HUES6 (cell line): ENCODE data around the gene COX4I2.
"Not testable (repeated sequence)": the region's sequence is repeated elsewhere in the genome, so short reads cannot be mapped to it uniquely, and the experiment has no call there.

Experiments
- H3K27ac ChIP-seq: 2 replicates; pipeline ENCODE4 v1.7.0; 2013; ENCODE audit warnings: low read depth, mild to moderate bottlenecking, low read length, inconsistent platforms
- H3K27me3 ChIP-seq: 2 replicates; pipeline ENCODE4 v1.6.1; 2013; ENCODE audit warnings: low read length; ENCODE audit not compliant: control insufficient read depth, insufficient read depth
- H3K36me3 ChIP-seq: 2 replicates; pipeline ENCODE4 v1.6.1; 2013; ENCODE audit warnings: low read length; ENCODE audit not compliant: control insufficient read depth, insufficient read depth
- H3K4me1 ChIP-seq: 2 replicates; pipeline ENCODE4 v1.6.1; 2013; ENCODE audit warnings: low read length; ENCODE audit not compliant: control insufficient read depth, insufficient read depth
- H3K4me3 ChIP-seq: 2 replicates; pipeline ENCODE4 v1.5.1; 2013; ENCODE audit warnings: low read depth, low read length
- H3K9ac ChIP-seq: one replicate; pipeline ENCODE4 v1.6.1; 2013; ENCODE audit warnings: mild to moderate bottlenecking, low read length
- H3K9me3 ChIP-seq: 2 replicates; pipeline ENCODE4 v1.6.1; 2013; ENCODE audit warnings: low read depth, low read length; ENCODE audit not compliant: control insufficient read depth, insufficient read depth

Gene COX4I2

DNA sequence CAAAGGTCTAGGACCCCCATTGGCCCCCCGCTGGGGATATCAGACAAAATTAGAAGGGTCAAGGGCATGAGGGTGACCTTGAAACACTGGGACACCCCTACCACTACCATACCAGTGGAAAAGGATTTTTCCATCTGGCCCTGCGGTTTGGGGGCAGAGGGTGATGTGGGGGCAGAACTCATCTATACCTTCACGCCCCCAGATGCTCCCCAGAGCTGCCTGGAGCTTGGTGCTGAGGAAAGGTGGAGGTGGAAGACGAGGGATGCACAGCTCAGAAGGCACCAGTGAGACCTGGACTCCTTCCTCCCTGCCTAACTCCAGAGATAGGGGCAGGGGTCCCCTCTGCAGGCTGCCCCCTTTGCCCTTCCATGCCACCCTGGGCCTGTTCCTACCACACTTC, 1.1 kb downstream of the COX4I2 start:
- no peak overlapping the region for H3K27ac ChIP-seq

DNA sequence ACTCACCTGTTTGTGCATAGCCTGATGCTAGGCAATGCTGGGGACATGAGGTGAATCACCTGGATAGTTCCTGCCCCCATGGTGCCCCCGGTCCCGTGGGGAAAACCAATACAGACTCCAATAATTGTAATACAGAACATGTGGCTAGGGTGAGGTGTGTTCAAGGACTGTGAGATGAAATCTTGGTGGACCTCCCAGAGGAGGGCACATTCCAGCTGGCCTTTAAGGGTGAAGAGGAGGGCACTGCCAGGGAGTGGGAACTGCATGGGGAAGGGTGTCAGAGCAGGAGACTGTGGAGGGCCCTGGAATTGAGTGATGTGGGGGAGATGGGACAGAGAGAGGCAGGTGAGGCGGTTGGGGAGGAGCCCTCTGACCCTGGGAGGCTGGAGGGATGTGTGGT, 2.5 kb downstream of the COX4I2 start:
- no peak overlapping the region for H3K4me3 ChIP-seq

More for the DNA sequence above, 1.1 kb downstream of the COX4I2 start:
- Histone ChIP-seq H3K9me3 (no peaks in the 10 kb centered on the region), H3K36me3 (no peaks in the 10 kb centered on the region), H3K27me3 (no peaks in the 10 kb centered on the region), H3K9ac (no peak overlapping the region), H3K4me3 (no peak overlapping the region), H3K4me1 (peaks cover 3% of the 10 kb centered on the region; the same call in 1 of the 2 replicates)

DNA sequence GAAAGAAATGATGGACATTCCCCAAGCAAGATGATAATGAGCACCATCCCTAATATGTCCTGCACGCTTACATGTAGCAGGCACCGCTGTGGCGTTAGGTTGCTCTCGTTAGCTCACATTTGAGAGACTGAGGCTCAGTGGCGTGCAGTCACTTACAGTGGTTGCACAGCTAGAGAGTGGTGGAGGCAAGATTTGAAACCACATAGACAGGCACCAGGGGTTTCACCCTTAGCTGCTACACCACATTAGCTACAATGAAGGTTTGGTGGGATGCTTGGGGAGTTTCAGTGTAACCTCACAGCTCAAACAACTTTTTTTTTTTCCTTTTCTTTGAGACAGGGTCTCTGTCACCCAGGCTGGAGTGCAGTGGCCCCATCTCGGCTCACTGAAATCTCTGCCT, 3.7 kb downstream of the COX4I2 start:
- H3K9ac ChIP-seq, result no peak overlapping the region
- no peak overlapping the region for H3K27ac ChIP-seq
- no peak overlapping the region for H3K4me3 ChIP-seq
- H3K27me3 ChIP-seq, result no peaks in the 10 kb centered on the region
- no peaks in the 10 kb centered on the region for H3K9me3 ChIP-seq
- no peaks in the 10 kb centered on the region for H3K36me3 ChIP-seq
- peaks cover 6% of the 10 kb centered on the region; the same call in 1 of the 2 replicates for H3K4me1 ChIP-seq

More for the DNA sequence above, 2.5 kb downstream of the COX4I2 start:
- Histone ChIP-seq H3K27me3 (no peaks in the 10 kb centered on the region), H3K27ac (no peak overlapping the region), H3K4me1 (peaks cover 6% of the 10 kb centered on the region; the same call in 1 of the 2 replicates), H3K9ac (no peak overlapping the region), H3K36me3 (no peaks in the 10 kb centered on the region), H3K9me3 (no peaks in the 10 kb centered on the region)

DNA sequence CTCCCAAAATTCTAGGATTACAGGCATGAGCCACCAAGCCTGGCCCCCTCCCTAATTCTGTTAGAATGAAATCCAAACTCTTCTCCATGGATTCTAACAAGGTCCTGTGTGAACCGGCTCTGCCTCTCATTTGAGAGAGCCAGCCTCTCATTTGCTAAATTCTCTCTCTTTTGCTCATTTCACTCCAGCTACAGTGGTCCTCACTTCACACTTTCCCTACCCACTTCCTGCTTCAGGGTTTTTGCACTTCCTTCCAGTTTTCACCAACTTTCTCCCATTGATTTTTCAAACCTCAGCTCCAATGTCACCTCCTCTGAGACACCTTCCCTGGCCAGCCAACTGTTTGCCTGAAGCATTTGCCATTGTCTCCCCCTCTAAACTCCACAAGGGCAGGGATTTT, 5.1 kb downstream of the COX4I2 start:
- no peak overlapping the region for H3K27ac ChIP-seq
- H3K9me3 ChIP-seq, result no peaks in the 10 kb centered on the region
- H3K27me3 ChIP-seq, result no peaks in the 10 kb centered on the region

DNA sequence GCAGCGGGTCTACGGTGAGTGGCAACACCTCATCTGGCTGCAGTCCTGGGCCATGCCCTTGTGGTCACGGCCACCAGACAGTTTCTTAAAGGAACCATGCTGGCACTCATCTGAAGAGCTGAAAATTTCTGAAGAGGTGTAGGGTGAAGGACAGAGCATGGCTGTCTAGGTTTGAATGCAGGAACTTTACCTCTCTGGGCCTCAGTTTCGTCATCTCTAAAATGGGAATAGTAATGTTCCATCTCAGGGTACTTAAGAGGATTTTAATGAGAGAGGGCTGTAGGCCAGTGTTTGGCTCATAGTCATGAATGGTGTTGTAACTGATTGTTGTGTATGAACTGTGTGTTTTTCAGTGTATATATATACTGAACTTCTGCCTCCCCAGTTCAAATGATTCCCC, 5.8 kb downstream of the COX4I2 start:
- Histone ChIP-seq H3K9ac (no peak overlapping the region), H3K9me3 (no peaks in the 10 kb centered on the region)

More for the DNA sequence above, 5.1 kb downstream of the COX4I2 start:
- Histone ChIP-seq H3K36me3 (no peaks in the 10 kb centered on the region), H3K4me3 (no peak overlapping the region), H3K9ac (no peak overlapping the region), H3K4me1 (peaks cover 6% of the 10 kb centered on the region; the same call in 1 of the 2 replicates)

DNA sequence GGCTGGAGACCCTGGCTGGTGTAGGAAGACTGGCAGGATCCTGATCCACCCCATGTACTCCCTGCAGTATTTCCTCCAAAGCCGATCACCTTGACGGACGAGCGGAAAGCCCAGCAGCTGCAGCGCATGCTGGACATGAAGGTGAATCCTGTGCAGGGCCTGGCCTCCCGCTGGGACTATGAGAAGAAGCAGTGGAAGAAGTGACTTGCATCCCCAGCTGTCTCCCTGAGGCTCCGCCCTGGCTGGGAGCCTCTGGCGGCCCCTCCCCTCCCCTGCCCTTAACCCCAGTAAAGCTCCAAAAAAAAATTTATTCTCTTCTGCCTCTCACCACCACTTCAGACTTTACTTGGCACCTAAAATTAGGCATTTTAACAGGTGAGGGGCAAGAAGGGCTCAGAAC, 7.0 kb downstream of the COX4I2 start:
- Histone ChIP-seq H3K27me3 (no peaks in the 10 kb centered on the region), H3K36me3 (no peaks in the 10 kb centered on the region), H3K27ac (no peak overlapping the region), H3K9me3 (no peaks in the 10 kb centered on the region), H3K4me1 (peaks cover 3% of the 10 kb centered on the region; the same call in 1 of the 2 replicates), H3K9ac (no peak overlapping the region), H3K4me3 (no peak overlapping the region)

More for the DNA sequence above, 5.8 kb downstream of the COX4I2 start:
- no peak overlapping the region for H3K27ac ChIP-seq
- no peak overlapping the region for H3K4me3 ChIP-seq
- H3K27me3 ChIP-seq, result no peaks in the 10 kb centered on the region
- no peaks in the 10 kb centered on the region for H3K36me3 ChIP-seq
- H3K4me1 ChIP-seq, result peaks cover 3% of the 10 kb centered on the region; the same call in 1 of the 2 replicates

DNA sequence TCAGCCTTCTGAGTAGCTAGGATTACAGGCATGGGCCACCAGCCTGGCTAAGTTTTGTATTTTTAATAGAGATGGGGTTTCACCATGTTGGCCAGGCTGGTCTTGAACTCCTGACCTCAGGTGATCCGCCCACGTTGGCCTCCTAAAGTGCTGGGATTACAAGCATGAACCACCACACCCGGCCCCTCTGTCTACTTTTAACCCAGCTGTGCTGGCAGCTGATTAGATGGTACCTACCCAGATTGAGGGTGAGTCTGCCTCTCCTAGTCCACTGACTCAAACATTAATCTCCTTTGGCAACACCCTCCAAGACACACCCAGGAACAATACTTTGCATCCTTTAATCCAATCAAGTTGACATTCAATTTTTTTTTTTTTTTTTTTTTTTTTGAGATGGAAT, 10.4 kb downstream of the COX4I2 start:
- not testable (repeated sequence) for H3K27me3 ChIP-seq, H3K4me3 ChIP-seq, H3K27ac ChIP-seq, H3K9me3 ChIP-seq, H3K9ac ChIP-seq, H3K4me1 ChIP-seq, H3K36me3 ChIP-seq

DNA sequence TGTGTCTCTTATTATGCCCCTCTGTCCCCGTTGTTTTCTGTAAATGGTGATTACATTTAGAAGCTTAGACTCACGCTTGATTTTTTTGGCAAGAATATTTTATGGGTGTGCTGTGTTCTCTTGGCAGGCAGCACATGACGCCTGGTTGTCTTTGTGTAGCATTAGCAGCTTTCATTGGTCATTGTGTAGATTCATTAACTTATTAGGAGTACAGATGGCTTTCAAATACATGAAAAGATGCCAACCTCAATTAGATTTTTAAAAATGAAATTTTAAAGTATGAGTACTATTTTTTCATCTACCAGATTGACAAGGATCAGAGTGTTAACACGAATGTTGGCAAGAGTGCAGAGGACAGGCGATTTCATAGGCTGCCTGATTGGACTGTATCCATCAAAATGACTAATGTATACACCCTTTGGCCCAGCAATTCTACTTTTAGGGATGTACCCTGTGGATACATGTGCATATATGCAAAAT, 15.2 kb downstream of the COX4I2 start:
- Histone ChIP-seq H3K27ac (no peak overlapping the region), H3K4me3 (no peak overlapping the region), H3K36me3 (no peaks in the 10 kb centered on the region), H3K4me1 (no peaks in the 10 kb centered on the region), H3K9ac (no peak overlapping the region), H3K27me3 (no peaks in the 10 kb centered on the region), H3K9me3 (no peaks in the 10 kb centered on the region)

DNA sequence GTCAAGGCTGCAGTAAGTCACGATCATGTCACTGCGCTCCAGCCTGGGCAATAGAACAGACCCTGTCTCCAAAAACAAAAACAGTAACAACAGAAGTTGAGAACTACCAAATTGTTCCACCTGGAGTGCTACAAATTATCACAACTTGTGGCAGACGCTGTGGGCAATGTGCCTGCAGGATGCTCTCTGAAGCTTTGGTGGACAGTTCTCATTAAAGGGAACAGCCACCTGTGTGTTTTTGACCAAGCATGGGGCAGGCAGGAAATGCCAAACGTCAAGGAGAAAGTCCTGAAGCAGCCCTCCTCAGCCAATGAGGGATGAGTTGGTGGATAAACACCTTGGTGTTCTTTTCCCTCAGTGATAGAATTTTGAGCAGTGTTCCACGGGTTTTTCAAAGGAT, 15.8 kb downstream of the COX4I2 start:
- no peak overlapping the region for H3K4me3 ChIP-seq
- no peaks in the 10 kb centered on the region for H3K36me3 ChIP-seq
- no peak overlapping the region for H3K9ac ChIP-seq
- H3K27ac ChIP-seq, result no peak overlapping the region
- no peaks in the 10 kb centered on the region for H3K9me3 ChIP-seq
- H3K4me1 ChIP-seq, result no peaks in the 10 kb centered on the region
- no peaks in the 10 kb centered on the region for H3K27me3 ChIP-seq

DNA sequence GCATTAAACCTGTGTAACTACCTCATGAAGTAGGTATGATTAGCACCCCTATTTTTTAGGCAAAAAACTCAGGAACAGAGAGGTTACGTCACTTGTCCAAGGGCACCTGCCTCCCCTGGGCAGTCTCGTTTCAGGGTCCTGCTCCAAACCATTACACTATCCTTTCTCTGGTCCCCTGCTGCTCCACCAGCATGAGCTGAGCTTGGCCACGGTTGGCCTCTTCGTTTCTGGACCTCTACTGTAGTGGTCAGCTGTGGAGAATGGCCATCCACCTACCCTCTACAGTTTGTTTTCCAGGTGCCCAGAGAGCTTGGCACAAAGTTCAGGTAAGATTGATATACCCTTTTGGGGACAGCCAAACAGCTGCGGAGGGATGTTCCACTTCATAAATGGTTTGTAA, 16.8 kb downstream of the COX4I2 start:
- no peak overlapping the region for H3K9ac ChIP-seq
- no peak overlapping the region for H3K4me3 ChIP-seq
- no peaks in the 10 kb centered on the region for H3K27me3 ChIP-seq
- H3K9me3 ChIP-seq, result no peaks in the 10 kb centered on the region
- no peaks in the 10 kb centered on the region for H3K36me3 ChIP-seq
- no peak overlapping the region for H3K27ac ChIP-seq
- no peaks in the 10 kb centered on the region for H3K4me1 ChIP-seq

DNA sequence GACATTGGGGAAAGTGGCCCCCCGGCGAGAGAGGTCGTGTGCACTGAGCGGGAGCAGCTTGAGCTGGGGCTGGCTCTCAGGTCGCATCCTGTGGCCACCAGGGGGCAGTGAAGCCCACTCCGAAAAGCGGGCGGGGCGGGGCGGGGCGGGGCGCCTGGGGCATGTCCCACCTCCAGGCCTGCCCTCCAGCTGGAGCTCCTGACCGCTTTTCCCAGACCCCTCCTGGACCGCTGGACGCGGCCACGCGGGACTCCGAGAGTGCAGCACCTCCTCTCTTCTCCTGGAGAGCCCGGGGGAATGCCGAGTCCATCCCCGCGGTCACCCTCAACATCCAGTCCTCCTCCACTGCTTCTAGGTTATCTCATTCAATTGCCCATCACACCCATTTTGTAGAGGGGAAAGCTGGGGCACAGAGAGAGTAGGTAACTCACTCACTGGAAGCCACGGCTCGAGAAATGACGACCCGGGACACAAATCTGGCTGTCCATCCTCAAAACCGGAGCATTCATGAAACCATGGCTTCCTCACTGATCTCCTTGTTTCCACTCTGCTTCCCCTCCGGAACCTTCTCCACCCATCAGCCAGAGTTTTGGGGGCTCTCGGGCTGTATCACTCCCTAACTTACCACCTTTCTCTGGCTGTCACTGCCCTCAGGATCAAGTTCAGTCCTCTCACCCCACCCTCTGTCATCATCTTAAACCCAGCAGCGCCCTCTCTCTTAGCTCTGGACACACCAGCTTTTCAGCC, 24.1 kb downstream of the COX4I2 start:
- H3K4me3 ChIP-seq, result peak overlapping the region; percentile 60
- H3K9ac ChIP-seq, result peak overlapping the region; percentile 7
- H3K27ac ChIP-seq, result no peak overlapping the region
- no peaks in the 10 kb centered on the region for H3K9me3 ChIP-seq
- H3K36me3 ChIP-seq, result peaks cover 19% of the 10 kb centered on the region
- H3K27me3 ChIP-seq, result no peaks in the 10 kb centered on the region
- peaks cover 39% of the 10 kb centered on the region; the same call in 1 of the 2 replicates for H3K4me1 ChIP-seq
